GM18520 (cell line): ENCODE results near the gene SPAG16.
"Not testable (repeated sequence)": the region's sequence is repeated elsewhere in the genome, so short reads cannot be mapped to it uniquely, and the experiment has no call there.

Source experiments
- ATAC-seq: cut with Tn5 transposase; IDR thresholded peaks from one replicate; pipeline ENCODE4 v1.9.1; 2021; ENCODE audit not compliant: unreplicated experiment

SPAG16 gene

DNA sequence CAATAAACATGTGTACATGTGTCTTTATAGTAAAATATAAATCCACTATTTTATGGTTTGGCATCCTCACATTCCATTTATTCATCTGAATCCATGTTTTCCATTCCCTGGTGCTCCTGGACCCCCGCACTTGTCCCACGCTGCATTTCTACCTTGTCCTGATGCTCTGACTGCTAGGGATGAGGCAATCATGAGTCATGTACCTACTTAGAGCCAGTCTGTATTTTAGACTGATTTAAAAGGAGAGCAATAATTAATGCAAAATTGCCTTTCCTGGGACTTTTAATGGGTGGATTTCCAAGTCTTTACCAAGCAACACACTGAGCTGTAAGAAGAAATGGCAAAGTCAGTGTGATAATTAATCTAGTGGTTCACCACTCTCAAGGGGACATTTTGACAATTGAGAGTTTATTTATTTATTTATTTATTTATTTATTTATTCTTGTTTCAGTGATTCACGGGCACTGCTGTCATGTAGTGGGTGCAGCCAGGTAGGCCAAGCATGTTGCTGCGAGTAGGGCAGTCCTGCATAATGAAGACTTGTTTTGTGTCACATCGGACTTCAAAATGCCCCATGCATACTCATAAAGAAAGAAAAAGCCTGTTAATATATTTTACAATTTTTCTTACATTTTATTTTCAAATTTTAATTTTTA is 707.3 kb downstream of the SPAG16 start:
- ATAC-seq = no peak

DNA sequence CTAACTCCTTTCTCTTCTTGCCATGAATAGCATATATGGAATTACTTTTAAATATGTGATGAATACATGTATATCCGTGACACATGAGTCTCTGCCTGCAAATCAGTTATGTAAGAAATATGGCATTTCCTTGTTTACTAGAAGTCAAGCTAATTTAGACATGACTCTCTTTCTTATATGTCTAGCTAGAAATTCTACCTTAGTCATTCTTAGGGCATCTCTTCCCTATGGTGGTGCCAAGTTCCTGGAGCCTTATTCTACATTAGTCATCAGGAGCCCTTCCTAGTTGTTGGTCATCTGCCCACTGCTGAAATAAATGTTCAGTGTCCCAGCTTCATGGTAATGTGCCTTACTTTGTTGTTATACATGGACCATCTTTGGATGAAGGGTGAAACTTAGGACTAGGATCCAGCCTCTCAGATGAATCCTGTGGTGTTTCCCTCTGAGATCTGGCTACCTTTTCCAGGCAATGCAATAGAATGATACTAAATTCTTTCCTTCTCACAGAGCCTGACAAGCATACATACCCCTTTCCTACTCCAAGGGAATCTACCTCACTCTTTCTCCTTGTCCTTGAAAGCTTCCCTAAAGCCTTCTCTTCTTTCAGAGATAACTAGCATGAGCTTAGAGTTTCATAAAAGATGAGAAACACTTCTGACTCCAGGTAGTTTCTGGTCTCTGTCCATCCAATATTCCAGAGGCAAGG is 711.3 kb downstream of the SPAG16 start:
- no peak for ATAC-seq

DNA sequence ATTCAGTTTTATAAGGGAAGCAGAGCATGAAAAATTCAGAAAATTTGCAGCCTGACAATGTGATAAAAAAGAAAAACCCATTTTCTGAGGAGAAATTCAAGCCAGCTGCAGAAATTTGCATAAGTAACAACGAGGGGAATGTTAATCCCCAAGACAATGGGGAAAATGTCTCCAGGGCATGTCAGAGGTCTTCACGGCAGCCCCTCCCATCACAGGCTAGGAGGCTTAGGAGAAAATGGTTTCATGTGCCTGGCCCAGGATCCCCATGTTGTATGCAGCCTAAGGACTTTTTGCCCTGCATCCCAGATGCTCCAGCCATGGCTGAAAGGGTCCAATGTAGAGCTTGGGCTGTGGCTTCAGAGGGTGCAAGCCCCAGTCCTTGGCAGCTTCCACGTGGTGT is 714.7 kb downstream of the SPAG16 start:
- ATAC-seq = not testable (repeated sequence)

DNA sequence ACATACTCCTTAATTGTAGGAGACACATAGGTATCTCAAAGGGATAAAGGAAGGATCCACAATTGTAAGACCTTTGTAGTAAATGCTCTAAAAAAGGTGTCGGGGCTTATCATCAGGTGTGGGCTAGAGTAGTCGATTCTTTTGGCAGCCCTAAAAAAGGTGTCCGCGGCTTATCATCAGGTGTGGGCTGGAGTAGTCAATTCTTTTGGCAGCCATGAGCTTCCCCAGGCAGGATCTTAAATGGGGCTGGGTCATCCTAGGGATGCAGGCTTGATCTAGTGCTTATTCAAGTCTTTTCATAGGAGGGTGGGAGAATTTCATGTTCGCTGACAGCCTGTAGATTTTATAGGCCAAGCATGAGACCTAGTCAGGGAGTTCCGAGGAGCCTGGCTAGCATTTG is 720.2 kb downstream of the SPAG16 start:
- ATAC-seq = no peak

DNA sequence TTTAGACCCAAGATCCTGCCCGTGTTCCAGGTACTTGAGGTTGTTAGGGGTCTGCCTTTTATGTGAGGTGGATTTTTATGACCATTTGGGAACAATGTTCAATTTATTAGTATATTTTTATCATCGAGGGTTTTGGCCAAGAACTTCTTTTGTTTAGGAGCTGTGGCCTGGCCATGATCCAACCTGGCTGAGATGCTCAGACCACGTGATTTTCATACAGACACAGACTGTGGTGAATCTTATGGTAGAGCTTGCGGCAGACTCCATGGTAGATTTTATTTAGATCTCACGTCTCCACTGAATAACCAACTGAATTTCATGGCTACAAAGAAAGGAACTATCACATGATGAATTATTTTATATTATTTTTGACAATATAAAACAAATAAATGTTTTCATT is 721.1 kb downstream of the SPAG16 start:
- ATAC-seq = no peak

DNA sequence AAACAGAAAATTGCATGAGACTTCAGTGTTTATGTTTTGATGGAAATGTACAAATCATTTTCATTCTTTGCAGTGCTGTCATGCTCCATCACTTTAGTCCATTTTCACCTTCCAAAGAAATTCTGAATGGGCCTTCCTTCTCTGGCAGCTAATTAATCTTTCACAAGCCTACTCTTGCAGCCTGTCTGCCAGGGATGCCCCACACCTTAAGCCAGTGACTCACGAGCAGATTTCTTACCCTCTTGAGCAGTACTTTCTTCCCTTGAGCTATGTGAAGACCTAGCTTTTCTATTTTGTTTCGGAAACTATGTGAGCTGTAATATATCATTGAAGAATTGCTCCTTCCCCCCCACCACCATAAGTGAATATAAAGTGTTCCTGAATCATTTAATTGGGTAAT is 722.3 kb downstream of the SPAG16 start:
- ATAC-seq = no peak

DNA sequence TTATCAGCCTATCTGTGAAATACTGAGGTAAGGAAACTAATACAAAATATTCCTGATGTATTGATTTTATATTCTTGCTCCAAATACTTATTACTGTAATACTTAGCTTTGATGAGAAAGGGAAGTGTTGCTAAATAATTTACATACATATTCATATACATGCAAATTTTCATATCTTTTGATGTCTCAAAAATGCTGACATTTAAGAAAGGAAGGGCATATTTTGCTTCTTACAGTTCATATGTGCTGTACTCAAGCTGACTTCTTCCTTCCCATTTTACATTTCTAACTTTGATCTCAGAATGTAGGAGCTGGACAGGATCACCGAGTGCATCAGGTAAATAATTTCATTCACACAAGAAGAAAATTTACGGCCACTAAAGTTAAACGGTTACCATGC is 727.4 kb downstream of the SPAG16 start:
- no peak for ATAC-seq

DNA sequence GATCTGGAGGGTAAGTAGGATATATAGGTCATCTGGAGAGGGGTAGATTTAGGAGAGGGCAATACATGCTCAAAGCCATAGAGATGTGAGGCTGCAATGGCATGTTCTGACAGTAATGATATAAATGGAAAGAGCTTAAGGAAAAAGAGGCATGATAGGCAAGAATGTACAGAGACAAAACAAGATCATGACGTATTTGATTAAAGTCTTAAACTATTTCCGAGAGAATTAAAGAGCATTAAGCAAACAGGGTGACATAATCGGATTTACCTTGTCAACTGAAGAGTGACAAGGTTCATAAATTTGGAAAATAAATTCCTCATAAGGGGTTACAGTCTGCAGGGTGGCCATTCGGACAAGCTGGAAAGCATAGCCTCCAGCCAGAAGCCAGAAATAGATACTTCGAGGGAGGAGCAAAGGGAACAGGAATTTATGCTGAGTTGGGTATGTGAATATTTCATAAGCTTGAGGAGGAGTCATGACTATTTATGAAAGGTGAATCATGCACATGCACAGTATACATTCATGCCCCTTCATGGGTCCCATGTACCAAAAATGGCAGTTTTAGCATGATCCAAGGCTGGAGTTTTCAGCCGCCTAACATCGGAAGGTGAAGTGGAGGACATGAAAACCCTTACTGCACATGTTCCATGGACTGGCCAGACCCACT is 730.4 kb downstream of the SPAG16 start:
- ATAC-seq = no peak

DNA sequence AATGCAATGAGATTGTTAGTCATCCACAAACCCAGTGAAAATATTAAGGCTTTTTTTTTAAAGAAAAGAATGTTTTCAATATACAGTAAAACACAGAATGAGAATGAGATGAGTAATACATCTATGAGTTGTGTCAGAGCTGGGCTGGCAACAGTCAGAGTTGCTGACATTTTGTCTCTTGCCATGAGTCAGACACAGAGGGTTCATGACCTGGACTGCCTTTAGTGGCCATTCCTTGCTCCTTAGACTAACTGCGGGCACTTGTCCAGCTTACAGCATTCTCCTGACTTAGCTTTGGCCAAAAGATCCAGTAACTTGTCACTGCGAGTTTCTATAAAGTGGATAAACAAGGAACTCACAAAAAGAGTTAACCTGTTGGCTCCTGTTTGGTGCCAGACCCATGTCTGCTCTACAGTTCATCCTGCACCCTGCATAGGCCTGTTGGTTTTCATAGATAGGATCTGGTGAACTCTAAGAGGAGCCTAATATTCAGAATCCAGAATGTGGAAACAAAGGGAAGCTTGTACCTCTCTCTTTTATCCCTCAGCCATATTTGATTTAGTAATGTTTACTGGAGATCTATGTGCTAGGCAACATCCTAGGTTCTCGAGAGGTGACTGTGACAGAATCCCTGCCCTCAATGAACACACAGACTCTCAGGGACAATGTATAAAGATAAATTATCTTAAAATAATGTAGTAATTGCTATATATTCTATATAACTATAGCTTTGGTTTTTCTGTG is 735.1 kb downstream of the SPAG16 start:
- ATAC-seq = no peak

DNA sequence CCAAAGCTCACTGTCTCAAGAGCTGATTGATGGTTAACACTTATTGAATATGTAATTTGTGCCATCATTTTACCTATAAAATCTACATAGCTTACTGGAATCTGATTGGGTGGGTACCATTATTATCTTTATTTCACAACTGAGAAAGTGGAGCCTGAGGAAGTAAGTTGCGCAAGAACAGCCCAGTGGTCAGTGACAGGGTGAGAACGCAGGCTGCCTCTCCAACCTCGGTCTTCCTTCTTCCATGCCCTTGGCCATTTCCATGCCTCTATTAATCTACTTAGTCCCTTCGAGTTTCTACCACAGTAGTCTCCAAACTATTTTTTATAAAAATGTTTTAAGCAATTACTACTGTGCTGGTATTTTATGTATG is 735.7 kb downstream of the SPAG16 start:
- no peak for ATAC-seq

DNA sequence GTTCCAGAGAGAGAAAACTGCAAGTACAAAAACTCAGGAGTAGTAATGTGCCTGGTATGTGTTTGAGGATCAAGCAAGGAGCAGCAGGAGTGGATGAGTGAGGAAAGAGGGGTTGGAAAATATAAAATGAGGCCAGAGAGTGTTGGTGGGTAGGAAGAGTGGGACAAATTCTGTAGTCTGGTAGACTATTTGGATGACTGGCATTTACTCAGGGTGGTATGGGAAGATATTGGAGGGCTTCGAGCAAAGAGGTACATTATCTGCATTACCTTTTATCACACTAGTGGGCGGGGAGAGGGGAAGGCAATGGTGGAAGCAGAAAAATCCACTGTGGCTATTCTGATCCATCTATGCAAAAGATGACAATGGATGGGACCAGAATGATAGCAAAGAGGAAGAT is 744.9 kb downstream of the SPAG16 start:
- ATAC-seq = no peak

DNA sequence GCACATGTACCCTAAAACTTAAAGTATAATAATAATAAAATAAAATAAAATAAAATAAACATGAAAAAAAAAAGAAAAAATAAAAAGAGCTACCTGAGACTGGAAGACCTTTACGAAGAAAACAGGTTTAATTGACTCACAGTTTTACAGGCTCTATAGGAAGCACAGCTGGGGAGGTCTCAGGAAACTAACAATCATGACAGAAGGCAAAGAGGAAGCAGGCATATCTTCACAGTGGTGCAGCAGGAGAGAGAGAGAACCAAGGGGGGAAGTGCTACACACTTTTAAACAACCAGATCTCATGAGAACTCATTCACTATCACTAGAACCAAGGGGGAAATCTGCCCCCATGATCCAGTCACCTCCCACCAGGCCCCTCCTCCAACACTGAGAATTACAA is 747.3 kb downstream of the SPAG16 start:
- no peak for ATAC-seq

DNA sequence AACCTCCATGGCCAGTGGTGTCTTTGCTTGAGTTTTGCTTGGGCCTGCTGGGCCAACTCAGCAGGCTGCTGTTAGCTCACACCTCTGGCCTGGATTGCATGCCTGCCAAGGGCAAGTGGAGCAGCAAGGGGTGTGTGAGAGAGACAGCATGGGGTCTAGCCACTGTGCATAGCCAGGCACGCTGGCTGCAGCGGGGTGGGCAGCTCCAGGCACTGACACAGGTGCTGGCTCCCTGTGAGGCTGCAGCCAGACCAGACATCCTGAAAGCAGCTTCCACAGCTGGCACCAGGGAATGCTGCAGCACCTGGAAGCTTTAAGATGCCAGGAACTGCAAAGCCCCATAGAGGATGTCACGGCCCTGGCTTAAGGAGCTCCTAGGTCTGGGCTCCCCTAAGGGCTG is 750.2 kb downstream of the SPAG16 start:
- no peak for ATAC-seq

DNA sequence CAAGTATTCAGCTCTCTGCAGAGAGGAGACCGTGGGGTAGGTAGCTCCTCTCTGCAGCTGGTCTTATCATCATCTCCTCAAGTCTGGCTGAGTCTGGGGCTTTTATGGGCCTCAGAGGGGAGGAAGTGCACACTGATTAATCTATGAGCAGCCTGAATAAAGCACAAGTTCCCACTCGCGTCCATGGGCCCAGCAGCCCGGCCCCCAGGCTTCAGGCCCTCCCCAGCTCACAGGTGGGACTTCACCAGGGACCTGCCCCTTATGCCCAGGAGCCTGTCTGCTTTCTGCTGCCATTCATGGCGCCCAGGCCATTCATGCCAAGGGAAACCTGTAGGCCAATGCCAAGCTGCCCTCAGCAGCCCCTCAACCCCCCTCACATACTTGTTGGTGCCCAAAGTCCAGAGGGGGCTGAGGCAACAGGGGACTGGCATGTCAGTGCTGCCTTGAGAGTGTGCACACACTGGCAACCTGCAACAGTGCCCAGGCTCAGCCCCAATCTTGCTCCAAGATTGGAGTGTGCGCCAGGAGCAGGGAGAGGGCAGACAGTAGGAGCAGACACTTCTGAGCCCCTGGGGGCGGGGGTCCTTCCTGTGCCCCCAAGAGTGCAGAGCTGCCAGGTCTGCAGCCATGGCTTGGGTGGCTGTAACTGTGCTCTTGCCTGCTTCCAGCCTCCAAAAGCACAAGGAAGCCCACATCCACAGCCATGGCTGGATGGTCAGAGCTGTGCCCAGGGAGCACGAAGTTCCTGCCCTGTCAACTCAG is 751.0 kb downstream of the SPAG16 start:
- no peak for ATAC-seq

DNA sequence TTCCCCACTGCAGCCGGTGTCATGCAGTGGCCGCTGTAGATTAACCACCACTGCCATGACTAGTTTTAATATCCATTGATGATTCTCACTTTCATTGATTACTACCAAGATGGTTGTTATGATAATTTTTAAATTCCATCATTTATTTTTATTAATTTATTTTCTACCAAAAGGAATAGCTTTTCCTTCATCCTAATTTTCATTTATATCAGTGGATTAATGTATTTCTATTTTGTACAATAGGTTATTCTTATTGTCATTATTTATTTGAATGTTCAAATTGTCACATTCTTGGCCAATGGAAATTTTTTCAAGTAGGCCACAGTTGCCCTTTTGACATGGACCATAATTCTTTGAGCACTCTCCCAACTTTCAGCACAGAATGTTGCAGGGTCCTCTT is 751.7 kb downstream of the SPAG16 start:
- ATAC-seq = no peak

DNA sequence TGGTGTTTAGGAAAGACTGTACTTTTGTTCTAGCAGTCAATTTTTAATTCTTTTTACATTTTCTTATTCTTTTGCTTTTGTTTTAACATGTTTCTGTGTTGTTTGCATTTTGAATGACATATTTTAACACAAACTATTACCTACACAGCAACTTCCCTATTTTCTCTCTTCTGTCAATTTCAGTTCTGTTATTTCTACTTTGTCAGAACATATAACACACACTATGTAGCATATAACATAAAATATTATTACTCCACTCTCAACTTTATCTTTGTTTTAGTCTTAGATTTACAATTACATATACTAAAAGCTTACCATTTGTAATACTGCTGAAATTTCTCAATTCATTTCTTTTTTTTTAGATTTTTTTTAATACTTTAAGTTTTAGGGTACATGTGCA is 753.9 kb downstream of the SPAG16 start:
- no peak for ATAC-seq

DNA sequence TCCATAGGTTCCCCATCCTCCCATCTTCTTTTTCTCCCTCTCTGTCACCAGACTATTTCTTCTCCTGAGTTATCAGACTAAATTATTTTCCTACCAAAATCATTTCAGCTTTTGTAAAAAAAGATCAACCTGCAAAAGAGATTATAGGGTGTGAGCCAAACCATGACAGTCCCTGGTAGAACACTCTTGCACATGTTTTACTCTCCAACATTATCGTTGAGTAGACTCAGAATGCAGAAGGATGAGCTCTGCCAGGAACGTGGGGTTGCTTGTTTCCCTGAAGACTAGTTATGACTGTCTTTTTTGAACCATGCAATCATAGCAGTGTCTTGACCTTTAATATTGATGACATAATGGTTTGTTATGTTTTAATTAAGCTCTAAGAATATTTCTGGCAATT is 766.5 kb downstream of the SPAG16 start:
- no peak for ATAC-seq

DNA sequence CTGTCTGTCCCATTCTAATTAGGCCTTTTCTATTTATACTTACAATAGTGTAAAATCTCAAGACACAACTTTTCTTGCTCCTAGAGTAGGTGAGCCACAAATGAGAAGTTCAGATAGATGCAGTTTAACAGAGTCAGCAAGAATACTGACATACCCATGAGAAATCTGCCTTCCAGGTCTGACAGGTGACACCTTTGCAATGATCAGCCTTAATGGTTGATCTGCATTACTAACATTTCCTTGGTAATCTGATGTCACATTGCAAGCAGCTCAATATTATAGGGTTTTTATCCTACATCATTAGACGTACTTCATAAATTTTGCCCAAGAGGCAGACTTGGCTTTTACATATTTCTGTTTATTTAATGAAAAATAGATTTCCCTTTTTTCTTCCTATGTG is 767.3 kb downstream of the SPAG16 start:
- no peak for ATAC-seq

DNA sequence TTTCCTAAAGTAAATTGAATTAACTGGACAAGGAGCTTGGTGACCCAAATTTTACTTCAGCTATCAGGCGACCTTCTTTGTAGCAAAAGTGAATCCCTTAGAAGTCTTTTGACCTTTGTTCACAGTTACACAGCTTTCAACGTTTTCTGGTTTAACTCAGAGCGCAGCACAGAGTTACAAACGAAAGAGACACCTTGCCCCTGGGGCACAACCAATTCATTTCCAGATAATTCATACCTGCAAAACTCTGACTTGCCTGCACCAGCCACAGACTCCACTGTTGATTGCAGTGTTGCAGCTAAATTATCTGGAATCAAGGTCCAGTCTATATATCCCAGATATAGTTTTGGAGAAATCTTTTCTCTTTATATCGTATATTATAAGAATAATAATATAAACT is 768.0 kb downstream of the SPAG16 start:
- ATAC-seq = no peak

DNA sequence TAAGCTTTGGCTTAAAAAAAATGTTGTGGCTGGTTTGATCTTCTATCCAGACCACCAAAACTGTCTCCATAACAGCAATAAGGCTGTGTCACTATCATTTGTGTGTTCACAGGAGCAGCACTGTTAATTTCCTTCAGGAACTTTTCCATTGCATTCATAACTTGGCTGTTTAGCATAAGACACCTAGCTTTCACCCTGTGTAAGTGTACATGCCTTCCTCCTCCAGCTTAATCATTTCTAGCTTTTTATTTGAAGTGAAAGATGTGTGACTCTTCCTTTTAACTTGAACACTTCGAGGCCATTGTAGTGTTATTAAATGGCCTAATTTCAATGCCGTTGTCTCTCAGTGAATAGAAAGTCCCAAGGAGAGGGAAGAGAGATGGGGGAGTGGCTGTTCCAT is 773.7 kb downstream of the SPAG16 start:
- no peak for ATAC-seq

DNA sequence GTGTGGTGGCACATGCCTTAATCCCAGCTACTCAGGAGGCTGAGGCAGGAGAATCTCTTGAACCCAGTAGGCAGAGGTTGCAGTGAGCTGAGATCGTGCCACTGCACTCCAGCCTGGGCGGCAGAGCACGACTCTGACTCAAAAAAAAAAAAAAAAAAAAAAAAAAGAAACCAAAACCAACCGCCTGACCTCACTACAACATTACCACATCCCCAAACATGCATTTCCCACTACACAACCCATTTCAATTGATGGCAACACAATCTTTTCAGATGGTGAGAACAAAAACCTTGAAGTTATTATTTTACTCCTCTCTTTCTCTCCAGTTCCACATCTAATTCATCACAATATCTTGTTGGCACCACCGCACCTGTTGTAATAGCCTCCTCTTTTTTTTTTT is 778.0 kb downstream of the SPAG16 start:
- not testable (repeated sequence) for ATAC-seq
